K562 (cell line): ENCODE measurements around the gene C20orf141. TPM values are rescaled to one million over a fixed set of nuclear protein-coding genes. Genes with fewer than 3 reads are reported as not detected.

Experiments used
- ATAC-seq: fragments of 200-7000 bp; cut with Tn5 transposase; 3 replicates; pipeline ENCODE4 v1.9.1; 2020; ENCODE audit warnings: moderate library complexity
- BruUV-seq: library from RNA; stranded (reverse); fragments of 400-500 nt; replicated peaks from 2 replicates; lab custom pipeline; 2021; lab: Mats Ljungman, UMichigan
- CTCF ChIA-PET: fragments of 300-600 bp; formaldehyde crosslinking; extraction: SDS; loops from one replicate; lab custom pipeline; 2021; ENCODE audit warnings: low intra/inter-chr PET ratio; lab: Yijun Ruan, JAX
- POLR2A ChIA-PET: fragments of 300-600, 350-650 bp; sonication (Branson Sonifier 250); formaldehyde crosslinking; extraction: SDS; loops from one replicate; lab custom pipeline; 2021; ENCODE audit warnings: antibody characterized with exemption, inconsistent platforms; lab: Yijun Ruan, JAX
- DNase-seq, 4 experiments: peaks; one replicate each; pipeline versions ENCODE4 v3.0.0 to v3.0.0-alpha.2; 2011 to 2018; ENCODE audit warnings: low spot score in 3 of 4, mixed read lengths in 3 of 4; ENCODE audit errors: extremely low read depth in 1 of 4
- FAIRE-seq: peaks from 2 replicates; lab custom pipeline; 2011; peaks lifted over from hg19 to GRCh38; lab: Jason Lieb, UNC
- H2AFZ ChIP-seq: 2 replicates; pipeline ENCODE4 v1.6.0; 2011; ENCODE audit warnings: low read depth, low read length, control low read depth, inconsistent platforms
- H3K27ac ChIP-seq: fragments of 200-600 bp; 3 replicates; pipeline ENCODE4 v1.8.0; 2011; ENCODE audit warnings: low read depth, mild to moderate bottlenecking, control low read depth, inconsistent platforms, low read length, moderate library complexity, mixed read lengths; ENCODE audit errors: extremely low read depth
- H3K27me3 ChIP-seq, 2 experiments: fragments of 300-600 bp in 1 of 2; 2 replicates in 1 of 2; 3 replicates in 1 of 2; pipeline versions ENCODE4 v1.6.0 to v1.8.0; 2011; ENCODE audit warnings: inconsistent platforms in 2 of 2, low read length in 2 of 2, mild to moderate bottlenecking in 1 of 2, mixed read lengths in 1 of 2, moderate library complexity in 1 of 2; ENCODE audit not compliant: control insufficient read depth in 2 of 2, insufficient read depth in 2 of 2
- H3K36me3 ChIP-seq: fragments of 300-600 bp; 3 replicates; pipeline ENCODE4 v1.8.0; 2011; ENCODE audit warnings: mild to moderate bottlenecking, low read length, inconsistent platforms; ENCODE audit not compliant: control insufficient read depth, insufficient read depth
- H3K4me1 ChIP-seq, 2 experiments: fragments of 200-600 bp in 1 of 2; replicated peaks in 1 of 2; 2 replicates in 1 of 2; 3 replicates in 1 of 2; pipeline versions ENCODE4 v1.5.1 to v1.8.0; 2011; ENCODE audit warnings: inconsistent platforms in 2 of 2, low read length in 2 of 2, mild to moderate bottlenecking in 1 of 2, mixed read lengths in 1 of 2, moderate library complexity in 1 of 2; ENCODE audit not compliant: control insufficient read depth in 2 of 2, insufficient read depth in 2 of 2
- H3K4me2 ChIP-seq: 2 replicates; pipeline ENCODE4 v1.6.1; 2011; ENCODE audit warnings: low read length, control low read depth, inconsistent platforms, mixed read lengths; ENCODE audit not compliant: insufficient read depth
- H3K4me3 ChIP-seq: fragments of 200-600 bp; sonication (generic), shearing (Covaris generic); 2 replicates; pipeline ENCODE4 v1.5.1; 2016; ENCODE audit warnings: control low read depth, inconsistent platforms
- H3K79me2 ChIP-seq: fragments of 200-600 bp; 3 replicates; pipeline ENCODE4 v1.8.0; 2011; ENCODE audit warnings: low read length, inconsistent platforms; ENCODE audit not compliant: control insufficient read depth, insufficient read depth
- H3K9ac ChIP-seq, 2 experiments: 2 replicates each; pipeline versions ENCODE4 v1.6.0 to v1.6.1; 2011; ENCODE audit warnings: low read depth in 2 of 2, low read length in 2 of 2, control low read depth in 1 of 2, inconsistent platforms in 1 of 2, mild to moderate bottlenecking in 1 of 2, mixed read lengths in 1 of 2; ENCODE audit not compliant: insufficient read depth in 1 of 2
- H3K9me1 ChIP-seq: one replicate; pipeline ENCODE4 v1.6.0; 2011; ENCODE audit warnings: inconsistent platforms, mild to moderate bottlenecking, low read length, moderate library complexity; ENCODE audit not compliant: control insufficient read depth, insufficient read depth
- H3K9me3 ChIP-seq: replicated peaks from 2 replicates; pipeline ENCODE4 v1.5.1; 2011; ENCODE audit warnings: low read depth, low read length, inconsistent platforms; ENCODE audit not compliant: control insufficient read depth, insufficient read depth
- H4K20me1 ChIP-seq: replicated peaks from 2 replicates; pipeline ENCODE4 v1.6.1; 2011; ENCODE audit warnings: low read length, inconsistent platforms, mixed read lengths; ENCODE audit not compliant: control insufficient read depth, insufficient read depth
- ELF2 ChIP-seq: fragments of 250-450 bp; sonication (Bioruptor Pico); IDR thresholded peaks from 2 replicates; pipeline ENCODE4 v1.5.0; 2021; ENCODE audit warnings: mild to moderate bottlenecking
- ESRRA ChIP-seq: fragments of 450-650 bp; IDR thresholded peaks from 2 replicates; pipeline ENCODE4 v1.6.1; 2014; ENCODE audit warnings: low read depth, mild to moderate bottlenecking, moderate library complexity, borderline replicate concordance
- SNRNP70 ChIP-seq: fragments of 200-400 bp; formaldehyde crosslinking; optimal IDR thresholded peaks from 2 replicates; pipeline ENCODE3; 2017; ENCODE audit warnings: low read depth, low read length
- ZFP1 ChIP-seq: fragments of 450-650 bp; formaldehyde crosslinking; IDR thresholded peaks from 2 replicates; pipeline ENCODE4 v1.4.0; 2020; ENCODE audit warnings: mild to moderate bottlenecking, mixed read lengths
- ZFX ChIP-seq: sonication (generic); formaldehyde crosslinking; IDR thresholded peaks from 2 replicates; pipeline ENCODE4 v1.8.0; 2022; ENCODE audit warnings: mild to moderate bottlenecking, missing genetic modification reagents, moderate library complexity
- ZNF282 ChIP-seq: sonication (generic); formaldehyde crosslinking; IDR thresholded peaks from 2 replicates; pipeline ENCODE4 v1.8.1; 2023; ENCODE audit warnings: missing genetic modification reagents
- ZNF311 ChIP-seq: fragments of 250-450 bp; sonication (Bioruptor Pico); IDR thresholded peaks from 2 replicates; pipeline ENCODE4 v1.4.0; 2020; ENCODE audit warnings: mild to moderate bottlenecking, moderate library complexity
- WGBS: fragments of 100-300 bp; shearing (Covaris generic); methylation state at CpG from one replicate; pipeline ENCODE4 v1.1.6; 2016; ENCODE audit warnings: low coverage, mixed read lengths; ENCODE audit not compliant: insufficient coverage; ENCODE audit errors: missing lambda C conversion rate; 5-methylcytosine and 5-hydroxymethylcytosine counted together
- in situ Hi-C: fragments of 300-500 bp; cut with MboI; formaldehyde crosslinking; loops from 4 replicates; pipeline ENCODE4 v1.15.0; 2018; ENCODE audit warnings: inconsistent platforms, mixed read lengths
- intact Hi-C: fragments of 100-400 bp; cut with micrococcal nuclease; formaldehyde crosslinking; loops from 2 replicates; pipeline ENCODE4 v1.14.2; 2022
- polyA plus RNA-seq, 8 experiments: library from polyadenylated mRNA; depleted of rRNA in 4 of 8; stranded (reverse) in 5 of 8; unstranded in 3 of 8; fragments of >200 nt; fragmentation: Nextera tagmentation in 2 of 8; fragmentation: Illumina TruSeq in 1 of 8; extraction: Ambion mirVana in 2 of 8; extraction: Trizol in 1 of 8; gene quantifications; 2 replicates each; pipeline versions ENCODE4 v1.2.1 to v1.2.3, GENCODE V29; 2011 to 2014; ENCODE audit warnings: inconsistent platforms in 1 of 8, missing spikeins in 1 of 8
- total RNA-seq, 7 experiments: library from RNA; depleted of rRNA in 6 of 7; stranded (reverse); fragments of >200 nt in 6 of 7; fragmentation: Illumina TruSeq in 2 of 7; extraction: Trizol in 2 of 7; gene quantifications; 2 replicates each; pipeline versions ENCODE4 v1.2.1 to v1.2.3, GENCODE V29; 2011 to 2021; ENCODE audit warnings: low replicate concordance in 1 of 7
- TF ChIP-seq, protein P1 (sequence below): fragments of 450-650 bp; IDR thresholded peaks from 2 replicates; pipeline ENCODE4 v1.6.1; 2017; ENCODE audit warnings: mild to moderate bottlenecking, moderate library complexity
- TF ChIP-seq, protein P2 (sequence below), 2 experiments: fragments of 450-650 bp in 1 of 2; sonication (generic) in 1 of 2; formaldehyde crosslinking; conservative IDR thresholded peaks; 2 replicates each; pipeline versions ENCODE4 v1.4.0 to v1.8.1; 2020 to 2022; ENCODE audit warnings: mild to moderate bottlenecking in 1 of 2, missing genetic modification reagents in 1 of 2
- TF ChIP-seq, protein P3 (sequence below): fragments of 200-800 bp; sonication (Bioruptor generic); IDR thresholded peaks from 2 replicates; pipeline ENCODE4 v1.6.1; 2016; ENCODE audit warnings: missing genetic modification characterization, missing compliant biosample characterization
- TF ChIP-seq, protein P4 (sequence below): fragments of 450-650 bp; conservative IDR thresholded peaks from 2 replicates; pipeline ENCODE4 v1.6.1; 2016; ENCODE audit warnings: missing genetic modification characterization, low read depth, mild to moderate bottlenecking, missing compliant biosample characterization, moderate library complexity

The C20orf141 gene
- total and polyA plus RNA-seq, 9 of the 15 experiments (the other 6 are each of a cell fraction or from before 2014, with no cell fraction given) = not detected

DNA sequence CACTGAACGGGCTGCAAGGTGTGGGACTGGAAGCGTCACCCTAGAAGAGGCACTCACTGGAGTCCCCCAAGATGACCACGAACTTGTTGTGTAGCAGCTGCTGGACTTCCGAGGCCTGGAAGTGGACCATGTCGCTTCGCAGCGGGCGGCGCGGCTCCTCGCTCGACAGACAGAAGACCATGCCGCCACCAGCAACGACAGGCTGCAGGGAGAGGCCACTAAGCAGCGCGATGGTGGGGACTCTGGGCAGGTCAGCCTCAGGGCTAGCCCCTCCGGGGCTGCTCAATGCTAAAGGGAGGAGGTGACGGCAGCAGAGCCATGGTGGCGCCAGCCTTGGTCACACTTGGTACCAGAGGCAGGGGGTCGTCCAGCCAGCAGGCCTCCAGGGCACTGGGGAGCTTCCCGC, 24.9 kb downstream of the C20orf141 start:
- no peaks in the 10 kb centered on the region for H4K20me1 ChIP-seq
- ChIA-PET CTCF (no interaction called here), POLR2A (interaction anchor here (0.9 to 1.1 kb wide), 2 partner anchors 18 to 132 kb away, joined by 3 read pairs; no protein-coding TSS in a partner anchor)
- peak overlapping the region; percentile 98; the same call in 1 of the 2 replicates for H2AFZ ChIP-seq
- intact Hi-C loops (no loop called here), in situ Hi-C loops (no loop called here)
- no peak for ATAC-seq
- no peaks in the 10 kb centered on the region for H3K9me3 ChIP-seq
- H3K9ac ChIP-seq = peak overlapping the region; percentile 83 to 93; a peak in 2 of 4 replicates
- FAIRE-seq = no peak
- no peak overlapping the region; the same call in 2 of the 3 replicates for H3K27ac ChIP-seq
- no peak for DNase-seq
- H3K4me1 ChIP-seq = peaks cover 9 to 25% of the 10 kb centered on the region in 2 experiments; a peak in 4 of 5 replicates
- 87% methylated on average over 4 of the region's 21 CpGs for WGBS
- H3K9me1 ChIP-seq = no peaks in the 10 kb centered on the region
- peak overlapping the region; percentile 90 for H3K4me2 ChIP-seq
- peaks cover 3% of the 10 kb centered on the region; the same call in 1 of the 3 replicates for H3K79me2 ChIP-seq
- no peaks in the 10 kb centered on the region for H3K27me3 ChIP-seq
- no TSS peak for BruUV-seq
- H3K36me3 ChIP-seq = no peaks in the 10 kb centered on the region
- TF ChIP-seq, protein P1, sequence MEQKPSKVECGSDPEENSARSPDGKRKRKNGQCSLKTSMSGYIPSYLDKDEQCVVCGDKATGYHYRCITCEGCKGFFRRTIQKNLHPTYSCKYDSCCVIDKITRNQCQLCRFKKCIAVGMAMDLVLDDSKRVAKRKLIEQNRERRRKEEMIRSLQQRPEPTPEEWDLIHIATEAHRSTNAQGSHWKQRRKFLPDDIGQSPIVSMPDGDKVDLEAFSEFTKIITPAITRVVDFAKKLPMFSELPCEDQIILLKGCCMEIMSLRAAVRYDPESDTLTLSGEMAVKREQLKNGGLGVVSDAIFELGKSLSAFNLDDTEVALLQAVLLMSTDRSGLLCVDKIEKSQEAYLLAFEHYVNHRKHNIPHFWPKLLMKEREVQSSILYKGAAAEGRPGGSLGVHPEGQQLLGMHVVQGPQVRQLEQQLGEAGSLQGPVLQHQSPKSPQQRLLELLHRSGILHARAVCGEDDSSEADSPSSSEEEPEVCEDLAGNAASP = no peak
- TF ChIP-seq, protein P2, sequence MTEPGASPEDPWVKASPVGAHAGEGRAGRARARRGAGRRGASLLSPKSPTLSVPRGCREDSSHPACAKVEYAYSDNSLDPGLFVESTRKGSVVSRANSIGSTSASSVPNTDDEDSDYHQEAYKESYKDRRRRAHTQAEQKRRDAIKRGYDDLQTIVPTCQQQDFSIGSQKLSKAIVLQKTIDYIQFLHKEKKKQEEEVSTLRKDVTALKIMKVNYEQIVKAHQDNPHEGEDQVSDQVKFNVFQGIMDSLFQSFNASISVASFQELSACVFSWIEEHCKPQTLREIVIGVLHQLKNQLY (CRISPR knock-in tag; conservative IDR thresholded peaks at IDR 0.05) = no peak
- TF ChIP-seq ZNF282 = no peak
- TF ChIP-seq, protein P3, sequence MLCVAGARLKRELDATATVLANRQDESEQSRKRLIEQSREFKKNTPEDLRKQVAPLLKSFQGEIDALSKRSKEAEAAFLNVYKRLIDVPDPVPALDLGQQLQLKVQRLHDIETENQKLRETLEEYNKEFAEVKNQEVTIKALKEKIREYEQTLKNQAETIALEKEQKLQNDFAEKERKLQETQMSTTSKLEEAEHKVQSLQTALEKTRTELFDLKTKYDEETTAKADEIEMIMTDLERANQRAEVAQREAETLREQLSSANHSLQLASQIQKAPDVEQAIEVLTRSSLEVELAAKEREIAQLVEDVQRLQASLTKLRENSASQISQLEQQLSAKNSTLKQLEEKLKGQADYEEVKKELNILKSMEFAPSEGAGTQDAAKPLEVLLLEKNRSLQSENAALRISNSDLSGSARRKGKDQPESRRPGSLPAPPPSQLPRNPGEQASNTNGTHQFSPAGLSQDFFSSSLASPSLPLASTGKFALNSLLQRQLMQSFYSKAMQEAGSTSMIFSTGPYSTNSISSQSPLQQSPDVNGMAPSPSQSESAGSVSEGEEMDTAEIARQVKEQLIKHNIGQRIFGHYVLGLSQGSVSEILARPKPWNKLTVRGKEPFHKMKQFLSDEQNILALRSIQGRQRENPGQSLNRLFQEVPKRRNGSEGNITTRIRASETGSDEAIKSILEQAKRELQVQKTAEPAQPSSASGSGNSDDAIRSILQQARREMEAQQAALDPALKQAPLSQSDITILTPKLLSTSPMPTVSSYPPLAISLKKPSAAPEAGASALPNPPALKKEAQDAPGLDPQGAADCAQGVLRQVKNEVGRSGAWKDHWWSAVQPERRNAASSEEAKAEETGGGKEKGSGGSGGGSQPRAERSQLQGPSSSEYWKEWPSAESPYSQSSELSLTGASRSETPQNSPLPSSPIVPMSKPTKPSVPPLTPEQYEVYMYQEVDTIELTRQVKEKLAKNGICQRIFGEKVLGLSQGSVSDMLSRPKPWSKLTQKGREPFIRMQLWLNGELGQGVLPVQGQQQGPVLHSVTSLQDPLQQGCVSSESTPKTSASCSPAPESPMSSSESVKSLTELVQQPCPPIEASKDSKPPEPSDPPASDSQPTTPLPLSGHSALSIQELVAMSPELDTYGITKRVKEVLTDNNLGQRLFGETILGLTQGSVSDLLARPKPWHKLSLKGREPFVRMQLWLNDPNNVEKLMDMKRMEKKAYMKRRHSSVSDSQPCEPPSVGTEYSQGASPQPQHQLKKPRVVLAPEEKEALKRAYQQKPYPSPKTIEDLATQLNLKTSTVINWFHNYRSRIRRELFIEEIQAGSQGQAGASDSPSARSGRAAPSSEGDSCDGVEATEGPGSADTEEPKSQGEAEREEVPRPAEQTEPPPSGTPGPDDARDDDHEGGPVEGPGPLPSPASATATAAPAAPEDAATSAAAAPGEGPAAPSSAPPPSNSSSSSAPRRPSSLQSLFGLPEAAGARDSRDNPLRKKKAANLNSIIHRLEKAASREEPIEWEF (CRISPR knock-in tag) = no peak
- no peak for TF ChIP-seq ZNF311 (CRISPR knock-in tag)
- TF ChIP-seq ESRRA = no peak
- no peak for TF ChIP-seq ZFP1 (CRISPR knock-in tag)
- TF ChIP-seq, protein P4, sequence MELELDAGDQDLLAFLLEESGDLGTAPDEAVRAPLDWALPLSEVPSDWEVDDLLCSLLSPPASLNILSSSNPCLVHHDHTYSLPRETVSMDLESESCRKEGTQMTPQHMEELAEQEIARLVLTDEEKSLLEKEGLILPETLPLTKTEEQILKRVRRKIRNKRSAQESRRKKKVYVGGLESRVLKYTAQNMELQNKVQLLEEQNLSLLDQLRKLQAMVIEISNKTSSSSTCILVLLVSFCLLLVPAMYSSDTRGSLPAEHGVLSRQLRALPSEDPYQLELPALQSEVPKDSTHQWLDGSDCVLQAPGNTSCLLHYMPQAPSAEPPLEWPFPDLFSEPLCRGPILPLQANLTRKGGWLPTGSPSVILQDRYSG (tag) = no peak
- no peak for TF ChIP-seq ZFX (CRISPR knock-in tag)
- TF ChIP-seq SNRNP70 = no peak
- TF ChIP-seq ELF2 = no peak
- peak overlapping the region; percentile 67; the same call in 1 of the 2 replicates for H3K4me3 ChIP-seq
